HG03139 (cell line): ENCODE measurements around the gene RNU1-3.
"Not testable (repeated sequence)": the region's sequence is repeated elsewhere in the genome, so short reads cannot be mapped to it uniquely, and the experiment has no call there.

ENCODE experiments used
- ATAC-seq: cut with Tn5 transposase; IDR thresholded peaks from one replicate; pipeline ENCODE4 v1.9.1; 2021; ENCODE audit not compliant: unreplicated experiment

Gene RNU1-3

DNA sequence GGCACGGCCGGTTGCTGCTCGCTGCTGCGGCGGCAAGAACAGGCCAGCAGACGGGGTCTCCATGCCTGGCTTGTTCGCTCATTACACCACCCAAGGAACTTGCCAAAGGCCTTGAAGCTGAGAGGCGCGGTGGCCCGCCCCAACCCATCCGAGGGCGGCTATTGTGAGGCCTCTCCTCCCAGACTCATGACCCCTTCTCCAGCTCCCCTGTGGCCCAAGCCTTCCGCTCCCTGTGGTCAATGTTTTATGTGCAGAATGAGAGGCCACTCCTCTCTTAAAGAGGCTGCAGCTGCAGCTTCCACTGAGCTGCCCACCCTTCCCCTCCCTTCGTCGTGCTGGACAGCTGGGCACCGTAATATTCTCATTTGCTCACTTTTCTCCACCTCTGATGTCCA lies 27.6 kb upstream of the RNU1-3 start:
- ATAC-seq: not testable (repeated sequence)

DNA sequence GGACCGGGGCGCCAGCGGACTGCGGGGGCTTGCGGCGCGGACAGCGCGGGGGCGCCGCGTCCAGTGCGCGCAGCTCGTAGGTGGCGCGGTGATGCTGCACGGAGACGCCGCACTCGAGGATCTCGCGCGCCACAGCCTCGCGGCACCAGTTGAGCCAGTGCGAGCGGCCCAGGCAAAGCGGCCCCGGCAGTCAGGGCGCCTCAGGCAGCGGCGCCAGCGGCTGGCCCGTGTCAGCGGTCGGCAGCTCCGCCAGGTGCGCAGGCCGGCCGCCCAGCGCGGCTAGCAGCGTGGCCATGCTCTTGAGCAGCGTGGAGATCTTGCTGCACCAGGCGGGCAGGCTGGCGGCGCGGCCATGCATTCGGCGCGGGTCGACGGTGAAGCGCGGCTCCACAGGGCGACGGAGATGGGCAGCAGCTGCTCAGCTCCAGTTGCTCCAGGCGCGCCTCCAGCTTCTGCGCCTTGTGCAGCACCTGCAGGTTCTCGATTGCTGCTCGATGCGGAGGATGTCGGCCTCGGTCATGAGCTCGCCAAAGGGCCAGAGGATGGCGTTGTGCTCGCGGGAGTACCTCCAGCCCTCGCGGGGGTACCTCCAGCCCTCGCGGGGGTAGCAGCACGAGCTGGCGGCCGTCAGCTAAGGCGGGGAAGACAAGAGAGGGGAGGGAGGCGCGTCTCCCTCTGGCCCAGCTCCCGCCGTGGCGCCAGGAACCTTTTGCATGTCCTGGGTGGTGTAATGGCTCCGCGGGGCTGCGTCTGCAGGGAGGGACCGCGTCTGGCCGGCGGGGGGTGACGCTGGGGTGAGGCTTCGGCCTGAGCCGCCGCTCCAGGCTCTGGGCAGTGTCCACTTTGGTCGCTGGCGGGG lies 26.9 kb upstream of the RNU1-3 start:
- not testable (repeated sequence) for ATAC-seq

DNA sequence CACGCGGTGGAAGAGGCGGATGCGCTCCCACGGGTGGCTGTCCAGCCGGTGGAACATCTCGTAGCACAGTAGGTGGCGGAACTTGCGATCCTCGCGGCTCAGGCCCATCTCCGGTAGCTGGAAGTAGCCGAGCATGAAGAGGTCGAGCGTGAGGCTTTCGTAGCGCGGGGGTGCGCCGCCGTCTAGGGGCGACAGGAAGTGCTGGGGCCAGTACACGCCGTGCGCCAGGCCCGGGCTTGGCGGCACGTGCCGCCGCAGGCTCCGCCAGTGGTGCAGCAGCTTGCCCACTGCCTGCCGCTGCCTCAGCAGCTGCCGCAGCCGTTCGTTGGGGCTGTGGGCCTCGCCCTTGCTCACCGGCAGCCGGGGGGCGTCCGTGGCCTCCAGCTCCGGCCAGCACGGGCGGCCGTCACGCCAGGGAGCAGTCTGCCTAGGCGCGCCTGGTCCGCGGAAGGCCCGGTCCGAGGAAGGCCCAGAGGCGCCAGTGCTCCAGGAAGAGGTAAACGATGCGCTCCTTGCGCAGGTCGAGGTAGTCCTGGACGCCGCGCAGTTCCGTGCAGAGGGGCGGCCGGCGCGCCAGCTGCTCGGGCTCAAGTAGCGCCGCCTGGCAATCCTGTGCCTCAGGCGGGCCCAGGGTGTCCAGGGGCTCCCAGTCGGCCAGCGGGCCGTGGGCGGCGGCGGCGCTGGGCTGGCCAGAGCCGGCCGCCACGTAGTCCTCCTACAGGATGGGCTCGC lies 26.1 kb upstream of the RNU1-3 start:
- not testable (repeated sequence) for ATAC-seq

DNA sequence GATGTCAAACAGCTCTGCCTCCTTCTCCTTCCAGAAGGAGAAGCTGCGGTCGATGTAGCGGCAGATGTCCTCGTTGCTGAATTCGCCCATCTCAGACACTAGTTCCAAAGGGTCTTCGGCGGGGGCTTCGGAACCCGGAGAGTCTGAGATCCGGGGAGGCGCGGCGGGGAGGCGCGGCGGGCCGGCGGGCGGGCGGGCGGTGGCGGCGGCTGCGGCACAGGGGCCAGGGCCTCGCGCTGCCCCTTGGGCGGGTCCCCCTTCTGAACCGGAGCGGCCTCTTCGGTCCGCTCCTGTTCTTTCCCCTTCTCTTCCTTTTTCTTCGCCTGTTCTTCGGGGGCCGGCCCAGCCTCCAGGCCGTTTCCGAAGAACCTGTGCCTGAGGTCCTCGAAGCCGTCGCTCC lies 25.5 kb upstream of the RNU1-3 start:
- ATAC-seq: not testable (repeated sequence)

DNA sequence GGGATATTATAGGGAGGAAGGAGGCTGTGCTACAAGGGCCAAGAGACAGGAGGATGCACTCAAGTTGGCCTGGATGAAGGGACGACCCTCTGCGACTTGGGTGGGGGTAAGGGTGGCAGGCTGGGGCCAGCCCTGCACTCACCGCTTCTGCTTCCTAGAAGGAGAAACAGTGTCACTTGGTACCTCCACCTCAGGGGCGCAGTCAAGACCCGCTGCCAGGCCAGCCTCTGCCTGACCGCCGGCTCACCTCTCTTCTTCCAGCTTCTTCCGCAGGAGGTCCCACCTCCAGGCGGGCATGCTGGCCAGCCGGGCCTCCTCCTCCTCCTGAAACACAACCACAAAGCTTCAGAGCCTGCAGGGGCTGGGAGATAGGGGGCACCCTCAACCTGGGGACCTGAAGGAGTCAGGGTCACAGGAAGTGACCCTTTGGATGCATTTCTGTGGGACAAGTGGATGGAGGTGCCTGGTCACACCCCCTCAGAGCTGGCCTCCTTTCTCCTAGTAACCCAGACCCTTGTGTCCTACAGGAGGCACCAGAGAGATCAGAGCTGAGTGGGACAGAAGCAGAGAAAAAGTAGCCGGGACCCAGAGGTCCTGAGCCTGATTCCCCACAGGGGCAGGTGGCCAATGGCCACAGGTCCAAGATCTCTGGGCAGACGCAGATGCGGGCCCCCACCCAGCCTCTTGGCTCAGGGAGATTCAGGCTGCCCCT lies 24.4 kb upstream of the RNU1-3 start:
- not testable (repeated sequence) for ATAC-seq

DNA sequence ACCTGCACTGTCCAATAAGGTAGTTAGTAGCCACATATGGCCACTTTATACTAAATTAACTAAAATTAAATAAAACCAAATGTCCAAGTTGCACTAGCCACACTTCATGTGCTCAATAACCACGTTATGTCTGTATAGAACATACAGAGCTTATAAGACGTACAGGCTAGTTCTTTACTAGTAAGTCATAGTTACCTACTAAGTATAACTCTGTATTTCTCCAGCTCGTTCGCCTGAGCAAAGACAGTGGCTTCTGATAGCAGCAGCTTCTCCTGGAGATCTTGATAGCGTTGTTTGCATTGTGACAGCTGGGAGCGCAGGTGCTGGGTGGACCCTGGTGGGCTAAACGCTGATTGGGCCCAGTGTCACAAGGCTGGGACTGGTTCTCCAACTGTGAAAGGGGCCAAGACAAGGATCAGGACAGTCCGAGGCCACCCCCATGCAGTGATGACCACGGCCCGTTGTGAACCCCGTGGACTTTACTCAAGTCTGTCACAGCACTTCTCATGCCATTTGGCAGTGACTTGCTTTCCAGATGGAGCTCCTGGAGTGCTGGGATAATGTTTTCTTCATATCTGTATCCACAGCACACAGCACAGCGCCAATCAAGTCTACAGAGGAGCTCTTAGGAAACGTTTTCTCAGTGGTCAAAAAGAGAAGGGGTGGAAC lies 20.5 kb upstream of the RNU1-3 start:
- ATAC-seq: not testable (repeated sequence)

DNA sequence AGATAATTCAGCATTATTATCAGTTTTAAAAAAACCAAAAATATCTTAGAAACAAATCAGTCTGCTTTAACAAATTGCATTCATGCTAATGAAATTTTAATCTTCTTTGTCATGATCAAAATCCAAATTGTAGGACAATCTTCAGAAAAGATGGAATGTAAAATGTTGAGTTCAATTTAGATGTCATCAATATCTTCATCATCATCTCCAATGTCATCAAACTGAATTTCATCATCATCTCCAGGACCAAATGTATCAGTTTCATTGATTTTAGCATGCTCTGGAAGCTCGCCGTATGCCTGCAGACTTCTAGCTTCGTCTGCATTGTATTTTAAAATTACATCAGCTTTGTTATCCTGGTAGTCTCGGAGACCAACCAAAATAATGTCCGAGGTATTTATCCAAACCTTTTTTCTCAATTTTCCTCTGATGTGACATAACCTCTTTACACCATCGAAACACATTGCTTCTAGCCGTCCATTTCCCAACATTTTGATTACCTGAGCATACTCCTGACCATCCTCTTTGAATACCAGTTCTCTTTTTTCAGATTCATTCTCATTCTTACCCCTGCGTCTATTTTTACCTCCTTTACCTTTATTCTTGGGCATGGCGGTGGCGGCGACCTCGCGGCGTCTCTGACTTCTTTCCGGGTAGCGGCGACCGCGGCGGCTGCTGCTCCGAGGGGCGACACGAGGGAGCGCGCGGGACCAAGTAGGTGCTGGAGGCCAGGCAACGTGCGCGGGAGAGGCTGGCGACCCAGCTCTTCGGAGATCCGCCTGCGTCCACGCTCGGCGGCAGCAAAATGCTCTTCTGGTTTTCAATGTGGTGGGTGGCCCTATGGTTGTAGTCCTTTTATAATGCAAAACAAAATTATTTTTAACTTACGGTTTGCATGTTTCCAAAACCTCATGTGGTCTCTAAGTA lies 19.0 kb upstream of the RNU1-3 start:
- ATAC-seq: not testable (repeated sequence)

DNA sequence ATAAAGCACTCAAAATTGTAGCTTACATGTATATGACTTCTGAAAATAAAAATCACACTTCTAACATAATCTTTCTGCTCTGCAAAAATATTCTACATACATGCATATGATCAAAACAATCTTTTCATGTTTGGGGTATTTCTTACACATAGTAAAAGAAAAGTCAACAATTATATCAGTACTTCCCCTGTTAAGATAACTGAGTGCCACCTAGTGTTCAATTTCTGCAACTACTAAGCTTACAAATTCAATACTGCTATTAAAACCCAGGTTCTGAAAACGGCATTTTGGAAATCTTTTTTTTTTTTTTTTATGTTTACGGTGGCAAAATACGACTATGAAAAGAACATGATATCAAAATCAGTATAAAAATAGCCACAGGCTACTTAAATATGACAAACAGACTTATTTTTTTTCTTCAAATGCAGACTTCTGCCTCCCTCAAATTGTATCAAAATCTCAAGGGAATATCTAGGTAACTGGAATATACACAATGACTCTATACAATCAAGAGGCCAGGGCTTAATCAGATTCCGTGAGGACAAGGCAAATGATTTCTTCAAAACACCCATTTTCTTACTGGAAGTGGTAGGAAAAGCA lies 18.1 kb upstream of the RNU1-3 start:
- ATAC-seq: not testable (repeated sequence)

DNA sequence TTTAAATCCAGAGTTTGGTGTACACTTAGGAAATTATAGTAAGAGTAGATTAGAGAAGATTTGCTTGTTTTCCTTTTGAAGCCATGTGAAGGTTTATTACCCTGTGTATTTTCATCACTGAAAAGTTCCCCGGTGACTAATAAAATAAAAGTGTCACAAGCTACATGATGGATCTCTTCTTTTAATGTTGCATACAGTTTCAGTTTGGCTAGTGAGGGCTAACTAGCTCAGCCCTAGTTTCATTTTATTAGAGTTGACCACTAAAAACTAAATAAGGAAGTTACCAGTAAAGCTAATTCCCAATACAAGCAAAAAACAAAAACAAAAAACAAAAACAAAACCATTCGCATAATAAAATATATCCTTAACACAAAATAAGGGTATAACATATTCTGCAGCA lies 17.4 kb upstream of the RNU1-3 start:
- not testable (repeated sequence) for ATAC-seq

DNA sequence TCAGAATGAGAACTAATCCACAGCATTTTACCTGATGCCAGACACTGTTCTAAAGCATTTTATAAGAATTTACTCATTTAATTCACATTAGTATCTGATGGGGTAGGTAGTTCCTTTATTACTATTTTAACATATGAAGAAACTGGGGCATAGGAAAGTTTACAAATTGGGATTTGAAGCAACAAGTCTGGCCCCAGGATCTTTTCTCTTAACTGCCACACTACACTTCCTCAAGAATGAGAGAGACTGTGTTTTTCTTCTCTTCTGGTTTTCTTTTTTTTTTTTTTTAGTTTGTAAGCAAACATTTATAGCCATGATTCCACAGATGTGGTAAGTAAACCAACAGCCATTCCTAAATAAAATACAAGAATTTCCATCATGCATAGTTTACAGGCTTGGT lies 16.1 kb upstream of the RNU1-3 start:
- not testable (repeated sequence) for ATAC-seq

DNA sequence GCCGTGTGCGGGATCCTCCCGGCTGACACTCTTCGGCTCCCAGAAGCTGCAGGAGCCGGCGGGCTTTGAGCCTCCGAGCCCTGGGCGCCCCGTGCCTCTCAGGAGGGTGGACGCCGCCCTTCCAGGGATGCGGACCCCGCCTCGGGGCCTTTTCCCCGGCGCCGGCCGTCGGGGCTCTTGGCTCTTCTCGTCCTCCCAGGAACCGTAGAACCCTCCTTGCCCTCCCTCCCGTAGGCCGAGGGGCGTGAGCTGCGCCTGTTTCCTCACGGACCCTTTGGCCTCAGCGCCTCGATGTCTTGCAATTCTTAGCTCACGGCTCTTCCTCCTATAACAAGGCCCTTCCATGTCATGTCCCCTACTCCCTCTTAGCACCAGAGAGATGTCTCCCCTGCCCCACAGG lies 13.6 kb upstream of the RNU1-3 start:
- ATAC-seq: not testable (repeated sequence)

DNA sequence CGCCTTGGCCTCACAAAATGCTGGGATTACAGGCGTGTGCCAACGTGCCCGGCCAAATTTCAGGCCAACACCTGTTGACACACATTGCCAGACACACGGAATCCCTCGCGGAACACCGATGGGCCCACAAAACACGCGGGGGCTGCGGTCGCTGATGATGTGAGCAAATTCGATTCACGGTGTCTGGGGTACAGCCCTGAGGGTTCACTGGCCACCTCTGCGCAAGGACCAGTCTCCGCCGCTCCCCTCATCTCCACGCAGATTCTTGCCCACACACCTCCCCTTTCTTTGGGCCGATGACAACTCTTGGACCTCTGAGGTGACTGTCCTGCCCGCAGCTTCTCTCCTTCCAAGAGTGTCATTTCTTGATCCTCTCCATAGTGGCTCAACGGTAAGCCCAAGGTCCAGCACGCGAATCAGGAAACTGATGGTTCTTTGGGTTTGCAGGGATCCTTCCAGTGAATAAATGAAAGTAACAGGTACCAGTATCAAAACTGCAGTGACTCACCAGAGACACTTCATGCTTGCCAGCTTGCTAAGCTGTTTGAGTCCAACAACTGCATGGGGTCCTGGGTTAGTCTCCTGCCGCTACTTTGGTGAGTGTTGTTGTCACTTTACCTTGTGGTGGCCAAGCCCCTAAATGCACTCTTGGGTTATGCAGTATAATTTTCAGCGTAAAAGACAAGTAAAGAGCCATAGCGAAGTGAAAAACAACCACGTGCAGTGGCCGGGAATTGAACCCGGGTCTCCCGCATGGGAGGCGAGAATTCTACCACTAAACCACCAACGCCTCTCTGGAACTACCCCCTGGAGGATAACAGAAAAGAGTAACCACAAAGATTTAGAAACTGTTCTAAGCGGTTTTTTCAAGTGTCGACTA lies 11.0 kb upstream of the RNU1-3 start:
- ATAC-seq: no peak

DNA sequence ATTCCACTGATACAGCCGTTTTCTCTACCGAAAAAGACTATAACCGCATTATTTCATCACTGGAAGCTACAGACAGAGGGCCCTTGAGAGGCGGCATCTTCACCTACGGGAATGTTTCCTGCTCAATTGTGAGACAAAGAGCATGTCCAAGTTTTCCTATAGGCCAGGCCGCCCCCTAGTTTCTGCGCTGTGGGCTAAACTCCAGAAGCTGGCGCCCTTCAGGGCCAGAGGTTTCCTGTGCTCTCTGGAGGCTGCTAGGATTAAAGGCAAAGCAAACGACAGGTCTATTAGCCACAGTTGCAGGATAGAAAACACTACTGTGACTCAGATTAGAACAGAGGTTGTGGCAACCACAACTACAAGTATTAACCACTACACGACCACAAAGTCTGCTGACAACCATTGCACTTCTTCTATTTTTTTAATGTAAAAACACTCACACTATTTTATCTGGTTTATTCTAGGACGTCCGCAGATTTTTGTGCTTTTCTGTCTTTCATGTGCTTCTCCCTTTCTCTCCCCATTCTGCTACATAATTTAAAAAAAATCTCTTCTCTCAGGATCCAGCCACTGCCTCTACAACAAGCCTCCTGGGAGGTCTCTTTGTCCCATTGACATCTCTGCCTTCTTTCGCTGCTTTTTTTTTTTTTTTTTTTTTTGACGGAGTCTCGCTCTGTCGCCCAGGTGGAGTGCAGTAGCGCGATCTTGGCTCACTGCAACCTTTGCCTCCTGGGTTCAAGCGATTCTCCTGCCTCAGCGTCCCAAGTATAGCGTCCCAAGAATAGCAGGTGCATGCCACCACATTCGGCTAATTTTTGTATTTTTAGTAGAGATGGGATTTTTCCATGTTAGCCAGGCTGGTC lies 10.1 kb upstream of the RNU1-3 start:
- ATAC-seq: not testable (repeated sequence)

DNA sequence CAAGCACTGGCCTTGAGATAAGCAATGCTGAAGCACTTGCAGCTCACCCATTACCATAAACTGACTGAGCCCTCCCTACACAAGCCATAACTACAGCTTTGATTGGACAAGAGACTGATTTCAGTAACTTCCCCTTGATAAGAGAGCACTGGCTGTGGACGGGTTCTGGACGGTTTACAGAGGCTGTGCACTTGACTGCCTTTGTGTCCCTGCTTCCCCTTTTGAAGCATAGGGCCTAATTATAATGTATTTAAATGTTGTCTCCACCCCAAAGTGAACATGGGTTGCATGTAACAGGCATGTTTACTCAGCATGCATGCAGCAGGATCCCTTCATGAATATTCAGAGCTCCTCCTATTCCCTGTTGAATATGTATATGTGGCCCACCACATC lies 8.4 kb upstream of the RNU1-3 start:
- ATAC-seq: not testable (repeated sequence)

DNA sequence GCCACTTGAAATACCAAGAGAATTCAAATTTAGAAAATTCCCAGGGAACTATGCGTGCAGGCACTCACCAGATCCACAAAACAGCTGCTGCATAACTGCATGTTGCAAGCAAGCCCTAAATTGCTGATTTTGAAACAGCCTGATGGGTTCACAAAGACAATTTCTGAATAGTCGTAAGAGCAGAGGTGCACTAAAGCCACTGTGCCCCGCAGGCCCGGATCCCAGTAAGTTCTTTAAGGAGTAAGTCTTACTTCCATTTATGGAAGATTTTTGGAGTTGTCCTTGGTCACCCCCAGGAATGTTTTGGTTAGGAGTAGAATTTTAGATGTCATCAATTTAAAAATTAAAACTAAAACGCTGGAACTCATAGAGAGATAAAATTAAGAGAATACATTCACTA lies 7.2 kb upstream of the RNU1-3 start:
- ATAC-seq: not testable (repeated sequence)

DNA sequence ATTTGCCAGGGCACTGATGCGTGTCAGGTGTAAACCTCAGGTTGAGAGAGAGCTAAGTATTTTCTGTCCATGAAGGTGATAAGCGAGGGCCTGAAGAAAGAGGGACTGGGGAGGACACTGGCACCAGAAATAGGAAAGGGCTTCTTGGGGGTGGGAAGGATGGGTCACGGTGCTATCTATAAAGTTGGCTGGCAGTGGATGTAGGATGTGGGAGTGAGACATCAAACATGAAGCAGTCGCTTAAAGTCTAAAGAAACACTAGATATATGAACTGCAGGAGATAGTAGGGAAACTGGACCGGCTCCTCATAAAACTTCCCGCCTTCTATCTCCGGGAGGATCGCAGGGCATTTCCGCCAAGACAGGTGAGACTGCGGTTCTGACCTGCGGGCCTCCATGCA lies 912 bp downstream of the RNU1-3 start:
- not testable (repeated sequence) for ATAC-seq

DNA sequence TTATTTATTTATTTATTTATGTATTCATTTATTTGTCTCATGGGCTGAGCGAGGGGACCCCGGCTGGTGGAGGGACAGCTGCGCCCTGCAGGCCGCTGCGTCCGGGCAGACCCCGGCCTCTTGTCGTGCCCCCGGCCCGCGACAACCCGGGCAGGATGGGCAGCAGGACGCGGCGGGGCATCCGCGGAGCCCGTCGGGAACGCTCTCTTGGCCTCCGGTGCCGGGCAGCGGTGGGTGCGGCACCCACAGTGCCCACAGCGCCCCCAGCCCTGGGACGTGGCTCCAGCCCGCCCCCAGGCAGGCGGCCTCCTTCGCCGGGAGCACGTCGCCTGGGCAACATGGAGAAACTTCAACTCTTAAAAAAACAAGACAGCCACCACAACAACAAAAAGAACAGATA lies 8.5 kb downstream of the RNU1-3 start:
- not testable (repeated sequence) for ATAC-seq
